GM21390 (cell line): Measurements from ENCODE around the gene CMC1.
"Not testable (repeated sequence)": the region's sequence is repeated elsewhere in the genome, so short reads cannot be mapped to it uniquely, and the experiment has no call there.

Experiments used
- ATAC-seq: cut with Tn5 transposase; IDR thresholded peaks from one replicate; pipeline ENCODE4 v1.9.1; 2021; ENCODE audit not compliant: unreplicated experiment

CMC1 gene

GRCh38 chr3:28243424-28244106, 2.1 kb downstream of the CMC1 start:
- no peak for ATAC-seq

DNA sequence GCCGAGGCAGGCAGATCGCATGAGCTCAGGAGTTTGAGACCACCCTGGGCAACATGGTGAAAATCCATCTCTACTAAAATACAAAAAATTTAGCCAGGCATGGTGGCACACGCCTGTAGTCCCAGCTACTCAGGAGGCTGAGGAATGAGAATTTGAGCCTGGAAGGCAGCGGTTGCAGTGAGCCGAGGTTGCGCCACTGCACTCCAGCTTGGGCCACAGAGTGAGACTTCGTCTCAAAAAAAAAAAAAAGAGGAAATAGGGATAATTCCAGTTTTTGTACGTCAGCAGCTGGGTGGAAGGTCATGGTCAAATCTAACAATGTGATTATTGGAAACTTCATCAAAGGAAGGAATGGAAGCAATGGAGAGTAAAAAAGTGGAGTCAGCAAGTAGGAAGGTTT, 3.1 kb downstream of the CMC1 start:
- no peak for ATAC-seq

GRCh38 chr3:28247286-28247685, 5.9 kb downstream of the CMC1 start:
- ATAC-seq, result no peak

DNA sequence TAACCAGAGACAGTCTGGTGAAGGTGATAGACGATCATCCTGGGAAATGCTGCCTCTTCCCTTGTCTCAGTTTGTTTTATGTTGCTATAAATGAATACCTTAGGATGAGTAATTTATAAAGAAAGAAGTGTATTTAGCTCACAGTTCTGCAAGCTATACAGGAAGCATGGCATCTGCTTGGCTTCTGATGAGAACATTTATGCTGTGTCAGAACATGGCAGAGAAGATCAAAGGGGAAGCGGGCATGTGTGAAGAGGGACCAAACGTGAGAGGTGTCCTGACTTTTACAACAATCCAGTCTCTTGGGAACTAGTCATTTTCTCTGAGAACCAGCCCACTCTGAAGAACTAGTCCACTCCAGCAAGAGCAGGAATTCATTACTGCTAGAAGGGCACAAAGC, 9.6 kb downstream of the CMC1 start:
- ATAC-seq, result no peak

GRCh38 chr3:28252001-28252431, 10.6 kb downstream of the CMC1 start:
- no peak for ATAC-seq

GRCh38 chr3:28253040-28253715, 11.8 kb downstream of the CMC1 start:
- ATAC-seq, result no peak

GRCh38 chr3:28262001-28262400, 20.6 kb downstream of the CMC1 start:
- no peak for ATAC-seq

DNA sequence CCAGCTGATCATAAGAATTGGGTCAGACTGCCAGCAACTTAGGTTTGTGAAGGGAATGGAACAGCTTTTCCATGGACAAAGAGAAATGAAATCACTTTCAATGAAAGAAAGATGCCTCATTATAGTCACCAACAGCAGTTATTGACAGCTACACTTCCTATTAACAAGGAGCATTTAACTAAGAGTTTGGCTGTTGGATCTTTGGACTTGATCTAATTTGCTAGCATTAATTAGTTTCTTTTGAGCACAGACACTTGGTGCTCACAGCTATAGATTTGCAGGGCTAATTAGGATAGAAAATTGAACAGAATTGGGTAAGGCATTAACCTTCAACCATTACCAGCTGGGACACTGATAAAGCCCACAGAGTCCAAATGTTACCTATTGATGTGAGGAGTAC, 24.2 kb downstream of the CMC1 start:
- no peak for ATAC-seq

GRCh38 chr3:28267984-28268849, 26.8 kb downstream of the CMC1 start:
- no peak for ATAC-seq

DNA sequence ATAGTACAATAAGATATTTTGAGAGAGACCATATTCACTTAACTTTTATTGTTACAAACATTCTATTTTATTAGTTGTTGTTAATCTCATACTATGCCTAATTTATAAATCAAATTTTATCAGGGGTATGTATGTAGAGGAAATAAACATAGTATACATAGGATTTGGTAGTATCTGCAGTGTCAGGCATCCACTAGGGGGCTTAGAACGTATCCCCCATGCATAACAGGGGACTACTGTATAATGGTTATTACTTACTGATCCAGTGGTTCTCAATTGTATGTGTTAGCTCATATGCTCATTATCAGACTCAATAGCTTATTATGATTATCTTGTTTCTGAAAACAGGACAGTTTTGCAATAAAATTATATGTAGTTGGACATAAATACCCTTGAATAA, 27.6 kb downstream of the CMC1 start:
- no peak for ATAC-seq

- ATAC-seq, result not testable (repeated sequence)
Measured at GRCh38 chr3:28269884-28270283, 28.5 kb downstream of the CMC1 start.

DNA sequence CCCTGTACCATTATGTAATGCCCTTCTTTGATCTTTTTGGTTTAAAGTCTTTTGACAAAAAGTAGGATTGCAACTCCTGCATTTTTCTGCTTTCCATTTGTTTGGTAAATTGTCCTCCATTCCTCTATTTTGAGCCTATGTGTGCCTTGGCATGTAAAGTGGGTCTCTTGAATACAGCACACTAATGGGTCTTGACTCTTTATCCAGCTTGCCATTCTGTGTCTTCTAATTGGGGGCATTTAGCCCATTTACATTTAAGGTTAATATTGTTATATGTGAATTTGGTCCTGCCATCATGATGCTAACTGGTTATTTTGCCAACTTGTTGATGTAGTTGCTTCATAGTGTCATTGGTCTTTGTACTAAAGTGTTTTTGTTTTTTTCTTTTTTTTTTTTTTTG, 32.4 kb downstream of the CMC1 start:
- ATAC-seq, result no peak

GRCh38 chr3:28278918-28279317, 37.5 kb downstream of the CMC1 start:
- no peak for ATAC-seq

- ATAC-seq, result no peak
Measured at GRCh38 chr3:28279770-28280169, 38.4 kb downstream of the CMC1 start.

DNA sequence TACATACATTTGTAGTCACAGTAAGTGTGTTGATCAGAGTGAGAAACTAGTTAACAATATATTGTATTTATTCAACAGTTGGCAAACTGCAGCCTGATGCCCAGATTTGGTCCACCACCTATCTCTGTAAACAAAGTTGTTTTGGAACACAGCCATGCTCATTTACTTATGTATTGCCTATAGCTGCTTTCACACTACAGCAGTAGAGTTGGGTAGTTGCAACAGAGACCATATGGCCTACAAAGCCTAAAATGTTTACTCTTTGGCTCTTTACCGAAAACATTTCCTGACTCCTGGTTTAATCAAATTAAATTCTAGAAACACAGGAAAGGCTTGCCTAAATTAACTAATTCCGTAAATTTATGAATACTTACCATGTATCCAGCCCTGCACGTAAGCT, 39.4 kb downstream of the CMC1 start:
- no peak for ATAC-seq

- peak; percentile 84 for ATAC-seq
Measured at GRCh38 chr3:28286595-28286994, 45.2 kb downstream of the CMC1 start.

DNA sequence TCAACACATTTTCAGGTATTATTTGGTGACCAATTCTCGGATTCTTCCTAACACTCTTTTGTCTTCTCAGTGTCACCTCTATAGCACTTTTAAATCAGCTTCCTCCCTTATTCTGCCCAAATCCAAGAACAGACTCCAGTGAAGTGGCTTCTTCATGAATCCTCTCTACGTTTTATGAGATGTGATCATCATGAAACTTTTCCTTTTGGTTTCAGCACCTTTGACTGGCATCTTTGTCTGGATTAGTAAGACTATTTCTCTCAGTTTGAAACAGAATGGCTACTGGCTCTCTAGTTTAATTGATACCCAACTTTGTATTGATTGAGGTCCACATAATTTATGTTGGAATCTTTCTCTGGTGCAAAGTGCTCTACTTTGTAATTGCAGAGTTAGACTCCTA, 45.6 kb downstream of the CMC1 start:
- no peak for ATAC-seq

DNA sequence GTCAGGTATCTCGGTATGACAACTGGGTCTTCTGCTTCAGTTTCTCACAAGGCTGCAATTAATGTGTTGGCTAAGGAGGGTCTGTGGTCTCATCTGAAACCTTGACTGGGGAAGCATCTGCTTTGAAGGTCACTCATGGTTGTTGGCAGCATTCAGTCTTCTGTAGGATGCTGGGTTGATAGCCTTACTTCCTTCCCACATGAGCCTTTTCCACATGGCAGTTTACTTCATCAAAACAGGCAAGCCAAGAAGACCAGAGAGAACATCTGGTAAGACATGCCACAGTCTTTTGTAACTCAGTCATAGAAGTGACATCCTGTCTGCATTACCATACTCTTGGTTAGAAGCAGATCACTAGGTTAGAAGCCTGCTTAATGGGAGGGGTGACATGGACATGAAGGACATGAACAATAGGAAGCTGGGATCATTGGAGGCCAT, 49.5 kb downstream of the CMC1 start:
- ATAC-seq, result no peak

GRCh38 chr3:28291577-28291976, 50.2 kb downstream of the CMC1 start:
- ATAC-seq, result no peak

- no peak for ATAC-seq
Measured at GRCh38 chr3:28292622-28293021, 51.2 kb downstream of the CMC1 start.

DNA sequence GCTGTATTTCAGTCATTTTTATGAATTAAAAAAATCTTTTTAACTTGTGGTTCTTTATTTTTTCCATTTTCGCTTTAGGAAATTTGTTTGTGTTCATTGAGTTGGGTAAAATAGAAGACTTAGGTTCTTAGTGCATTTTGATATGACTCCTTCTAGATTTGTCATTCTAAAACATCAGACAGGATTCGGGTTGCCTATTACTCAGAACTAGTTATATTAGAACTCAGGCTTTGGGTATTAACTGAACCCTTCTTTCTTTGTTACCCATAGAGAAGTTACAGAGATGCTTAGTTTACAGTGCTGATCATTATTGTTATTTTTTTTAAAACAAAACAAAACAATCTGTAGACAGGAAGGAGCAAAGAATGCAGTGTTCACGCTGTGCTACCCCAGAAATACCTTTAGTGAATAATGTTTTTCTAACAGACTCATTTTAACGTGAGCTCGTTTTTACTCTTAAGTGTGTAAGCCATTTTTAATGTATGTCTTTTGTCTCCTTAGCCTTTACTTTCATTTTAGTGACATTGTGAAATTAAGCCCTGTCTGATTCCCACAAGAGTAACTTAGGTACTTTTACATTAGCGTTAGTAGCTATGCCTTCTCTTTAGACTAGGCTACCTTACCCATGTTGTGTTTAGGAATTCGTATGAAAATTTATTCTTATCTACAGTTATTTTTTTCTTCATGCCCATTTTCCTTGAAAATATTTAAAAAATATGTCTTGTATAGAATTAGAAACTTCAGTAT, 53.4 kb downstream of the CMC1 start:
- no peak for ATAC-seq
